NCI-H510A (cell line): ENCODE results near the gene AK5.
"Not testable (repeated sequence)": the region's sequence is repeated elsewhere in the genome, so short reads cannot be mapped to it uniquely, and the experiment has no call there.

Experiments used
- DNase-seq: peaks from one replicate; lab custom pipeline; 2025; lab: John Stamatoyannopoulos, UW

Gene AK5

DNA sequence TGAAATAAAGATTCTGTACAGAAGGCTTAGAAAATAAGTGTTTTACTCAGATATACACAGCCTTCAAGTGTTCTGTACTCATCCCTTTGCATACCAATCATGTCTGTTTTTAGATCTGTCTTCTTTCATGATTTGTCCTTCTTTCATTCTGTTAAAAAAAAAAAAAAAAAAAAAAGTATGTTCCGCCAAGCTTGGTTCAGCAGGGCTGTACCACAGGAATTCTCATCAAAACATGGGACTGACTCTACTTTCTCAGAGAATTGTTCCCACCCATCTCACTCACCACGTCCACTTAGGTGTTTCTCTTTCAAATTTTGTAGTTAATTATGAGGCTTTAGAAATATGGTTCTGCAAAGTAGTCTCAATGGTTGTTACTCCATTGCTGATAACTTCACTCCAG is 119.0 kb downstream of the AK5 start:
- DNase-seq = no peak

DNA sequence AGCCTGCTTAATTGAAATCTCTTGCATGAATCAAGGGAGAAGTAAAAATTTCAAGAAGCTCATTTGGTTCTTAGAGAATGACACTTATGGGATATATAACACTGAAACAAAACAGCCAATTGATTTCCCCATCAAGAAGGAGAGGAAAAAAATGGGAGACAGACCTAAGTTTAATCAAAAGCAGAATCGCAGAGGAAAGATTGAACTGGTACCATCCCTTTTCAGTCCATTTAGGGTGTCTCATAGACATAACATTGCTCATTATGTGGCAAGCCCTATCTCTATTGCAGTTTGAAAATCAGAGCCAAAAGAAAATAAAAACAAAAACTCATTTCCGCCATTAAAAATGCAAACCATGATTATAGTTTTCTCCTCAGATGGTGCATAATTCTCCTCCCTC is 119.6 kb downstream of the AK5 start:
- no peak for DNase-seq

DNA sequence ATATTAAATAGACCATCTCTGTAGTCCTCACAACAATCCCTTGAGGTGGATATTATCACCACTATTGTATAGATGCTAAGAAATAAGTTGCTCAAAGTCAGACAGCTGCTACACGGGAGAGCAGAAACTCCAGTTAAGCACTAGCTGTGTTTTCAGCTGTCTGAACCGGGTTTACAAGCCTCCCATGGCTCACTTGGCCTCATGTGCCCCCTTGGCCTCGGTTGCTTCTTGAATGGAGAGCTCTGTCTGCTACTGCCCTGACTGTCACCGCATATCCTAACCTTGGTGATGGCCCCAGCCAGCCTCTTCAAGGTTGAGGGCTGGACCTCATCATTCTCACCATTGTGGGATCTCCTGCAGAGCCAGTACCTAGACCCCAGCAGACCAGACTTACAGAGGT is 123.4 kb downstream of the AK5 start:
- no peak for DNase-seq

DNA sequence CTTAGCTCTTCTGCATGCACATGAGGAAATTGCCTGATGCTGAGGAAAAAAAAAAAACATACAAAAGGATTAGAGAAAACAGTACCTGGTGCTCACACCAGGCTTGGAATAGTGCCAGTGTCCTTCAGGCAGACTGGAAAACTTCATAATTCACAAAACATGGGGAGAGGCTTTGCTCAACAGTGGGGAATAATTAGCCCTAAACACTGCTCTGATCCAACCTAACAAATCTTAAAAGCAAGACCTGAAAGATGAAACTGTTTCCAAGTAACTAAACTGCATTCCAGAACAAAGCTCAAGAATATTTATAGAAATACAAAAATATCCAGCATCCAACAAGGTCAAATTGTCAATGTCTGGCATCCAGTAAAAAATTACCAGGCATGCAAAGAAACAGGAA is 124.8 kb downstream of the AK5 start:
- no peak for DNase-seq

DNA sequence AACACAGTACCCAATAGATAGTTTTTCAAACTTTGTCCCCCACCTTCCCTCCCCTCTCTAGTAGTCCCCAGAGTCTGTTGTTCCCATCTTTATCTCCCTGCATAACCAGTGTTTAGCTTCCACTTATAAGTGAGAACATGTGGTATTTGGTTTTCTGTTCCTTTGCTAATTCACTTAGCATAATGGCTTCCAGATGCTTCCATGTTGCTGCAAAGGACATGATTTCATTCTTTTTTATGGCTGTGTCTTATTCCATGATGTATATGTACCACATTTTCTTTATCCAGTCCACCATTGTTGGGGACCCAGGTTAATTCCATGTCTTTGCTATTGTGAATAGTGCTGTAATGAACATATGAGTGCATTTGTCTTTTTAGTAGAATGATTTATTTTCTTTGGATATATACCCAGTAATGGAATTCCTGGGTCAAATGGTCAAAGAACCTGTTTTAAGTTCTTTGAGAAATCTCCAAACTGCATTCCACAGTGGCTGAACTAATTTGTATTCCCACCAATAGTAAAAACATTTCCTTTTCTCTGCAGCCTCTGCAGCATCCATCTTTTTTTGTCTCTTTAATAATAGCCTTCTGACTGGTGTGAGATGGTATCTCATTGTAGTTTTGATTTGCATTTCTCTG is 126.0 kb downstream of the AK5 start:
- DNase-seq = no peak

DNA sequence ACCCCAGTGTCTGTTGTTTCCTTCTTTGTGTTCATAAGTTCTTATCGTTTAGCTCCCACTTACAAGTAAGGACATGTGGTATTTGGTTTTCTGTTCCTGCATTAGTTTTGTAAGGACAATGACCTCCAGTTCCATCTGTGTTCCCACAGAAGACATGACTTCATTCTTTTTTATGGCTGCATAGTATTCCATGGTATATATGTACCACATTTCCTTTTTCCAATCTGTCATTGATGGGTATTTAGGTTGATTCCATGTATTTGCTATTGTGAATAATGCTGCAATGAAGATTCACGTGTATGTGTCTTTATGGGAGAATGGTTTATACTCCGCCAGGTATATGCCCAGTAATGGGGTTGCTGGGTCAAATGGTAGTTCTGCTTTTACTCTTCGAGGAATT is 127.1 kb downstream of the AK5 start:
- DNase-seq = not testable (repeated sequence)

DNA sequence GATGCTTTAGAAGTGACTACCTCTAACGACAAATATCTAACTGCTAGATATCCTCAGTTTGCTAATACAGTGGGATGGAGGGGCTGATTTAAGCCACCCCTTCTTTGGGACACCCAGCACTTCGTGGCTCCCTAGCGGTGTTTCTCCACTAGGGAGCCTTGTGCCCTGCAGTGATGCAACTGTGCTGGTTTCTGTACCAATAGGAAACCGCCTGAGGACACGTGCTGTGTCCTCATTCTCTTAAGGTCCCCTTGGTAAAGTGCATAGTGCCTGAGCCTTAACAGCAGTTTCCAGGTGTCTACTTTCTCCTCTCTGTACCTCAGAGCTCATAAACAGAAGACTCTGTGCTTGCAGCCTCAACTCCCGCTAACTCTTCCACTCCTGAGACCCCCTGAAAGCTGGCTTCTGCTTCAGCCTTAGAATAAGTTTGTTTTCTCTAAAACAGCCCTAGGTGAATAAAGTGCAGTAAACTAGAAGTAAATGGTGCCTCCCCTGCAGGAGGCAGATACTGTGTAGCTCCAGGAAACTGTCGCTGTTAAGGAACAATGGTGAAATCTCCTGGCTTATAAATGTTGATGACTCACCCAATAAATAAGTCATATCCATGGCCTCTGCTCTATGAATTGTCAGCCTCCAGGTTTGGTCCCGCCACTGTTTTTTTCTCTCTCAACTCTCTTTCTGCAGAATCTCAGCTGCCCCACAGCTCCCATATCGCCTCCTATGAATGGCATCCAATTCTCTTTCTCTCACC is 130.4 kb downstream of the AK5 start:
- no peak for DNase-seq

DNA sequence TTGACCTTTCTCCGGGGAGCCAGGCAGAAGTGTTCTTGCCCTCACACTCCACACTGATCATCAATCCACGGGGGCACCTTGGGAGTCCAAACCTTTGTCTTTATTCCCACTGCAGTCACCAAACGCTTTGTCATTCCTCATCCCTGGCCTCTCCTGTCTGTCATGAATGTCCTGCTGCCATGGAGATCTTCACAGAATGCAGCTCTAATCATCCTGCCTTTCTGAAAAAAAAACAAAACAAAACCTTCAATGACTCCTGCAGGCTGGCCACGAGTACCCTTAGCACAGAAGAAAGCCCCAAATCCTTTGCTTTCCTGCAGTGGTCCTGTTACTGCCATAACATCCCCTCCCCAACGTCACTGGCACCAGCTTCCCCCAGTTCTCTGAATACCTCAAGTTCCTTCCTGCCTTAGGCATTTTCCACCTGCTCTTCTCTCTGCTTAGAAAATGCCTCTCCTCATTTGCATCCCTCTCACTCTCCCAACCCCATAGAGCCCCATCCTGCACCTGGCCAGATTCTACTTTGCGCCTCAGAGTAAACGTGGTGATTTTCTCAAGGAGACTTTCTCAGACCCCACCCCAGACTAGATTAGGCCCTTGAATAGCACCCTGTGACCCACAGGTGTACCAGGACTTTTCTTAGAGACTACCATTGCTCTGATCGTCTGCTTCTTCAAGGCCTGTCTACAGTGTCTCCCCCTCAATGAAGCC is 131.2 kb downstream of the AK5 start:
- no peak for DNase-seq

DNA sequence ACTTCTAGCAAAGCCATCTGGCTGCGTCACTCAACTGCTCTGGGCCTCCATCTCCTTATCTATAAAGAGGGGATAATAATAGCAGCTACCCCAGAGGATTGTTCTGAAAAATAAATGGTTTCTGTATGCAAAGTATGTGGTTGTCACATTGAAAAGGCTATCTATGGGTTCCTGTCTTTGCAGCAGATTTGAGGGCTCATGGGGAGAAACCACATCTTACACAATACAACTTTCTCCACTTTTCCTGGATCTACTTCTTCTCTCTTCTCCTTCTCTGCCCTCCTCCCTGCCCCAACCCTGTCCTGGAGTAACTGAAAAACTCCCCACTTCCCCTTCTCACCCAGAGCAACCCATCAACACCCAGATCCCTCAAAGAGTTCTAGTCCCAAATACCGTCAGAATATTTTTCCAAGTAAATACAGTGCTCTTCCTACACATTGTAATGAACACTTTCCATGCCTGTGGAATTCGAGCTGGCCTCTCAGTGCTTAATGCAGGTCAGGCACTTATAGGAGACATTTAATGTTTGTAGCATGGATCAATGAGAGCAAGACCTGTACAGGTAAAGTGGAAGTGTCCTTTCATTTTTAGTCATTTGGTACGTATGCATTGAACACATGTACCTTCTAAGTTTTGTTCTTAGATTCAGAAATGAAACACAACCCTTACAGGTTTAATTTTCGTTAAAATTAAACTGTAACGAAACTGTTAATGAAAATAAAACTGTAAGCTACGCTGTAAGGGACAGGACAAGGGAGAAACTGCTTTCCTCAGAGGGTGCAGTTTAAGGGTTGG is 131.9 kb downstream of the AK5 start:
- DNase-seq = no peak

DNA sequence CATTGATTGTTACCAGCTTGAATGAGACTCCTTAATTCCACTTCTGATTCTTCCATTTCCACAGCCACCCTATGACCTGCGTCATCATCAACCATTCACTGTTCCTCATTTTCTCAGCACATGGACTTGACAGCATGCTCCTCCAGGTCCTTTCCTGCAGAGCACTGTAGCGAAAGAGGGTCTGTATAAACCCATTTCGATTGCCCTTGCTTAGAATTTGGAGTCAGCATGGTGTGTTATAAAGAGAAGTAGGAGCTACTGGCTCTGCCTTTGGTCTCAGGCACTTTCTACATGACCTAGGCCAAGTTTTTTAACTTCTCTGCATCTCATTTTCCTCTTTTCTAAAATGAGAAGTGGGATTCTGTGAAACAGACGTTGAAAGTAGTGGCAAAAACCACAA is 133.8 kb downstream of the AK5 start:
- no peak for DNase-seq

DNA sequence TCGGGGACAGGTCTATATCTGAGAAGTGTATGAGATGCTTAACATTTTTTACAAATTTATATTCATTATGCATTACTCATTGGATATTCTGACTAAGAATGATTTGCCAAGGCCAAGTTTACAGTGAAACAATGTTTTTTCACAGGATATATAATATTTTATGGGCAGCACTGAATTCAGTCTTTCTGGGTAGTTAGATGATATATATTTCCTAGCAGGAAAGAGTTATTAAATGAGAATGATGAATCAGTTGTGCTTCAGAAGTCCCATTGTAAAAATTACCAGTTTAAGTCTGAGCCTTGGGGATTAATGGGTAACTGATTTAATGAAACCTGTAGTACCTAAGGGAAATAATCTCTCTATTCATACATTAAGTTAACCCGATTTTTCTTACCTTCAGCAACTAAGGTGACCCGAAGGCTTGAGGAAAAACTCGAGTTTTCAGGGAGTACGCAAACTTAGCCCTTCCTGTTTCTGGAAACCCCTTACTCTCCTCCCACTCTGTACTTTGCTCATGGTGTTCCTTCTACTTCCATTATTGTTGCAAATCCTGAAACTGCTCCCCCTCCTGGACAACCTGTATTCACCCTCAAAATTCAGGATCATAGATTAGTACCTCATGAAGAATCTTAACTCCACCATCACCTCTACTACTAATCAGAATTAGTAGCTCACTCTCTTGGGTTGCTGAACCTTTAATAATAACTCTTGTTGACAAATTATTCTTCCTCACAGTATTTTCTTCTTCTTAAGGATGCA is 135.1 kb downstream of the AK5 start:
- no peak for DNase-seq

DNA sequence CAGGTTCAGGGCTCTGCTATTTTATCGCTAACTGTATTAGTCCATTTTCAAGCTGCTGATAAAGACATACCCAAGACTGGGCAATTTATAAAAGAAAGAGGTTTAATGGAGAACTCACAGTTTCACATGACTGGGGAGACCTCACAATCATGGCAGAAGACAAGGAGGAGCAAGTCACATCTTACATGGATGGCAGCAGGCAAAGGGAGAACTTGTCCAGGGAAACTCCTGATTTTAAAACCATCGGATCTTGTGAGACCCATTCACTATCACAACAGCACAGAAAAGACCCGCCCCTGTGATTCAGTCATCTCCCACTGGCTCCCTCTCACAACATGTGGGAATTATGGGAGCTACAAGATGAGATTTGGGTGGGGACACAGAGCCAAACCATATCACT is 136.2 kb downstream of the AK5 start:
- DNase-seq = not testable (repeated sequence)

DNA sequence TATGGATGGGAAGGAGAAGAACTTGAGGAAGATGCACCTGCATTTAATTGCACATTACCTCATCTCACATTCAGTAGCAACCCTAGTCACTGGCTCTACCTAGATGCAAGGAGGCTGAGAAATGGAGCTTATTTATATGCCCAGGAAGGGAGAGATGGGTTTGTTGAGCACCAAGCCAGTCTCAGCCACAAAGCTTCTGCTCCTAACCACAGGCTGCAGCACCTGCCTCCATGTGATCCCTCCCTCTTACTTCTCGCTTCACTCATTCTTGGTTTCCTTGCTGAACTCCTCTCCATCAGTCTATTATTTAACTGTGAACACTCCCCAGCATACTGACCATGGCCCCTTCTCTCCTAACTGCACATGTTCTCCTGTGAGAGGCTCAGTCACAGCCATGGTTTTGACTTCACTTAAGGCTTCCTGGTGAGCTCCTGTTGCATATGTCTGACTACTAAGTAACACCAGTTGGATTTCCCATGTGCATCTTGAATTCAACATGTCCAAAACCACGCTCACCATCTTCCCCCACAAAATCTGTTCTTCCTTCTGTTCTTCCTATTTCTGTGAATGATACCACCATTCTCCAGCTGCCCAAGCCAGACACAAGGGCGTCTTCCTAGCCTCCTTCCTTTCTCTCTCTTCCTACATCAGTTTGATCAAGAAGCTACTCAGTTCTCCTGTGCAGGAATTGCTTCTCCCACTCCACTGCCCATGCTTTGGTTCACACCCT is 139.8 kb downstream of the AK5 start:
- no peak for DNase-seq

DNA sequence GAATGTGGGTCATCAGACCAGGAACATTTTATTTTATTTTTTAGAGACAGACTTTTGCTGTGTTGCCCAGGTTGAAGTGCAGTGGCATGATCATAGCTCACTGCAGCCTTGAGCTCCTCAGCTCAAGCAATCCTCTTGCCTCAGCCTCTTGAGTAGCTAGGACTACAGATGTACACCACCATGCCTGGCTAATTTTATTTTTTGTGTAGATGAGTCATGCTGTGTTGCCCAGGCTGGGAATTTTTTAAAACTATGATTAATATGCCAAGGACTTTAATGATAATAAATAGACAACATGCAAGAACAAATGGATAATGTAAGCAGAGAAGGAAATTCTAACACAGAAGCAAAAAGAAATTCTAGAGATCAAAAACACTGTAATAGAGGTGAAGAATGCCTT is 142.4 kb downstream of the AK5 start:
- no peak for DNase-seq

DNA sequence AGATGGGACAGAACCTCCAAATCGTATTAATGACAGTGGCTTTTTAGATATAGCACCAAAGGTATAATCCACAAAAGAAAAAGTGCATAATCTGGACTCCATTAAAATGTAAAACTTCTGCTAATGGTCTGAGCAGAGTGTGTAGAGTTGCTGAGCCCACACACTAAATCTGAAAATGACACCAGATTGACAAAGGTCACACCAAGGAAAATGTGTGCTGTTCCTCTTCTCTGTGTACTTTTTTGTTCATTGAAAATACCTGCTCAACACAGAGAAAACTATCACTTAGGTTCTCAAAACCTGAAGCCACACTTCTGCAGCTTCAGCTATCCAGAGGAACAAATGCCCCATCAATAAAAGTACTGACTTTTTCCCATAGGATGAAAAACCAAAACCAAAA is 146.2 kb downstream of the AK5 start:
- no peak for DNase-seq

DNA sequence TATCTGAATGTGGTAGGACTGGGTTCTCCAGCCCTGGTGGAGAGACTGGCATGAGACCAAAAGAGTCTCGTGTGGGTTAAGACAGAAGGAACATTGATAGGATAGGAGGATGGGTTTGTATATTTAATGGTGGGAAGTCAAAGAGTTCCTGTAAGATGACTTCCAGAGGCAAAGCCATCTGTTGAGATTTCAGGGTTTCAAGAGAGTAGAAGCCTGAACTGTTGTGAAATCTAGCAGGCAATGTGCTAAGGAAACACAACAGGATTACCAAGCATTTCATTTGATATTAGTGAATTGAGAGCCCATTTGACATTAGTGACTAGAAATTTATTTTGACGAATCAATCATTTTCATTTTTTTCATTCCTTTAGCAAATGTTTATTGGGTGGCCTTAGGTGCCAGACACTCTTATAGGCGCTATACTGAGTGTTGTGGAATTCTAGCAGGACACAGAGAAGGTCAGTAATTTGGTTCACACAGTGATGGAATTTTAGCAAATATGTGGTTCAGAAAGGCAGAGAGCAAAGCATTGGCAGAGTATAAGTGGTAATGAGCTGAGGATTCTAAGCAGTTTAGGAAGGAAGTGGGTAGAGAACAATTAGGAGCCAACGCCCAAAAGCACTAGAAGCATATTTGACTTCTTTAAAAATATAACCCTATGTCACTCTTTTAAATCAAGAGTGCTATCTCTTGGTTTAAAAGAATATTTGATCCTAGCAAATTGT is 149.3 kb downstream of the AK5 start:
- DNase-seq = no peak

DNA sequence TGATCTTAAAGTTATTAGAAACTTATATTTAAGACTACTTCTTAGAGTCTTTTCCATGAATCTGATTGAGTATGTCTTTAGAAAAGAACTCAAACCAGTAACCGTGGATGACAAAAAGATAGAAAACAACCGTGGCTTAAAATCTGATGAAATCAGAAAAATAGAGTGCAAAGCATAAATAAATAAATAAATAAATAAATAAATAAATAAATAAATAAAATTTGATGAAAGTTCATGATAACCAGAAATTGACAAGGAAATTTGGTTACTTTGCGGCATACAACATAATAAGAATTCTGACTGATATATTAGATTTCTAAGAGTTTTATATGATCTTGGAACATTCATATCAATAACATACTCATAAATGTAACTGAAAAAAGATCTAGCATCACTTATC is 152.1 kb downstream of the AK5 start:
- DNase-seq = no peak

DNA sequence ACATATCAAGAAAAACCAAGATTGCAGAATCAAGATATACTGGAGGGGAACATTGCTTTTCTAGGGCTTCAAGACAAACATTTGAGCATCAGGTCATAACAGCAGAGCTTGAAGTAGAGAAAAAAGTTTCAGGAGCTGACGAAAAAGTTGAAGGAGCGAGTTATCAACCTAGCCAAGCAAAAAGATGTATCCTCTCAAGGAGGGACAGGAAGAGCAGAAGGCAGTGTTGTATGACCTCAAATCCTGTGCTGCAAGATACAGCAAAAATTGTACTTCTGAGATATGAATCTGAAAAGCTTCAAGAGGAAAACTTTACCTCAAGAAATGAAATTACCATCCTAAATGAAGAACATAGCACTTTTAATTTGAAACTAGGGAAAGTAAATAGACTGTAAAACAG is 153.1 kb downstream of the AK5 start:
- DNase-seq = no peak

DNA sequence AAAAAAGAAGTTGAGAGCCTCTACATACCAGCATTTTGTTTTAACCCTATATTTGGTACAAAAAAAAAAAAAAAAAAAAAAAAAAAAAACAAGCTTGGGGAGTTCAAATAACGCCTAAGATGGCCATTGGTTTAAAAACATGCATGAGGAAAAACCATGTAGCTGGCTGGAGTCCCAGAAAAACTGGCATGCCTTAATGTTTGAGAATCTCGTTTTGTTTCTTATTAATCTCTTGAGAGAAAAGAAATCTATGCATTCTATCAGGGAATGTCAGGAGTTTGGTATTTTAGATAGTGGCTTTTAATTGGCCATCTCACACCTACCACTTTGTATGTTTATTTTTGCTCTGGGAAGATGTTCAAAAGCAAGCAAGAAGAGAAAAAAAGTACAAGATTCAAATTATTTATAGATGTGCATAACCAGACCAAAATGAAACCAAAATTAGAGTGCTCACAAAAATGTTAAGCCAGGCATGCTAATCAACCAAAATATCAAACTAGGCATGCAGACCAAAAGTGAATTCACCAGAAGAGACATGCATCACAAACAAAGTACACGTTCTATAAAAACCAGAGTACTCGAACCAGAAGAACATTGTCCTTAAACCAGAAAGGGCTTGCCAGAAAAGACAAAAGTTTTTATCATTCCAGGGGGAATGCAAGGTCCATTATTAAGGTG is 156.6 kb downstream of the AK5 start:
- DNase-seq = no peak
